Activated CD8-positive, alpha-beta memory T cell treated with anti-CD3 and anti-CD28 coated beads, Interleukin-2, amount 10 ng/mL, durations not matched to agents 7 days and 5 days (primary cell): ENCODE results near the gene DOCK9. TPM values are rescaled to one million over a fixed set of nuclear protein-coding genes. Genes with fewer than 3 reads are reported as not detected.

Experiments used
- ATAC-seq: fragments of 150-1000 bp; cut with Tn5 transposase; one replicate; pipeline ENCODE4 v1.10.0; 2021; ENCODE audit warnings: moderate library complexity
- CTCF ChIA-PET: fragments of 350-600 bp; sonication (Branson Sonifier 250); formaldehyde crosslinking; loops from one replicate; lab custom pipeline; 2021; ENCODE audit warnings: antibody characterized with exemption; lab: Charles Lee
- DNase-seq: peaks from one replicate; pipeline ENCODE4 v3.0.0-alpha.2; 2020
- H3K27ac Mint-ChIP-seq: one replicate; pipeline ENCODE4 v1.8.0; 2021; ENCODE audit warnings: mild to moderate bottlenecking, mixed read lengths
- H3K27me3 Mint-ChIP-seq: one replicate; pipeline ENCODE4 v1.8.0; 2021; ENCODE audit warnings: mixed read lengths
- H3K36me3 Mint-ChIP-seq: one replicate; pipeline ENCODE4 v1.8.0; 2021; ENCODE audit warnings: mild to moderate bottlenecking, mixed read lengths
- H3K4me1 Mint-ChIP-seq: one replicate; pipeline ENCODE4 v1.8.0; 2021; ENCODE audit warnings: mixed read lengths
- H3K4me3 Mint-ChIP-seq: one replicate; pipeline ENCODE4 v1.8.0; 2021; ENCODE audit warnings: mild to moderate bottlenecking, moderate library complexity, mixed read lengths
- H3K9me3 Mint-ChIP-seq: one replicate; pipeline ENCODE4 v1.8.0; 2022; ENCODE audit warnings: low read depth, mixed read lengths
- total RNA-seq, 2 experiments: library from RNA; stranded (reverse); gene quantifications; one replicate each; pipeline ENCODE4 v1.2.3, GENCODE V29; 2021

The DOCK9 gene
- total RNA-seq, 2 experiments from 2014 or later, result 37.5 to 79.9 TPM

DNA sequence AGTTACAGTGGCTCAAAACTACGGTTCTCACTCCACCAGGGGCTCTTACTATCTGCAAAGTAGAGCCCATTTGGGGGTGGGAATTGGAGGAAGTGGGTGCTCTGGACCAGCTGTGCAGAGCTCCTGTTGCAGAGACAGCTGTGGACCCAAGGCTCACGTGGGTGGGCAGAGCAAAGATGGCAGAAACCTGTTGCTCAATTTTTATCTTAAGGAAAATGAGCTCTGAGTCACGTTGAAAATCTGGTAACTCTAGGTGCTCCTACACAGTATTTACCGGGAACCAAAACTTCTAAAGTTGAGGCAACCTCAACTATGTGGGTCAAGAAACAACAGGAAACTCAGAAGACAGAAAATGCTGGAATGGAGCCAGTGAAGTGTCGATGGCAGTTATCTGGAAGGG lies 195.2 kb downstream of the DOCK9 start:
- H3K4me3 Mint-ChIP-seq, result no peak overlapping the region
- no peak overlapping the region for H3K27ac Mint-ChIP-seq
- DNase-seq, result no peak
- no peak for ATAC-seq
- no peaks in the 10 kb centered on the region for H3K9me3 Mint-ChIP-seq
- H3K4me1 Mint-ChIP-seq, result no peaks in the 10 kb centered on the region
- peaks cover 34% of the 10 kb centered on the region for H3K27me3 Mint-ChIP-seq
- H3K36me3 Mint-ChIP-seq, result no peaks in the 10 kb centered on the region
- CTCF ChIA-PET, result interaction anchor here (1.1 kb wide), 1 partner anchor 21 kb away, joined by 4 read pairs; no protein-coding TSS in a partner anchor

DNA sequence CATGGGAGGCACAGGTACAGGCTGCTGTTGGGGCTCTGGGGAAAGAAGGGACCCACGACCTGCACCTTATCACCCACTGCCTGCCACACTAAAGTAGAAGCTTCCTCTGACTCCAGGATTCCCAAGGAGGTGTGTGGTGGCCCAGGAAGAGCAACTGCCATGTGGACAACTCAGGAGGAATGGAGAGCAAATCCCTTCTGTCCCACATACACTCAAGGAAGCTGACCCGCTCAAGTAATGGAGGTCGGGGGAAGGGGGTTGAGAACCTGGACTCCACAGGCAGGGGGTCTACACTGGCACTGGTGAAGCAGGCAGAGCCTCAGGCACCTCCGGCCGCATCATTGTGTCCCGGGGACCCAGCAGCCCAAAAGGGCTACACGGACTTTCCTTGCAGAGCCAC lies 196.0 kb downstream of the DOCK9 start:
- no peak overlapping the region for H3K27ac Mint-ChIP-seq
- H3K27me3 Mint-ChIP-seq, result peaks cover 26% of the 10 kb centered on the region
- no peaks in the 10 kb centered on the region for H3K9me3 Mint-ChIP-seq
- CTCF ChIA-PET, result no interaction called here
- no peaks in the 10 kb centered on the region for H3K4me1 Mint-ChIP-seq
- no peak overlapping the region for H3K4me3 Mint-ChIP-seq
- DNase-seq (no peak), ATAC-seq (no peak)
- no peaks in the 10 kb centered on the region for H3K36me3 Mint-ChIP-seq

DNA sequence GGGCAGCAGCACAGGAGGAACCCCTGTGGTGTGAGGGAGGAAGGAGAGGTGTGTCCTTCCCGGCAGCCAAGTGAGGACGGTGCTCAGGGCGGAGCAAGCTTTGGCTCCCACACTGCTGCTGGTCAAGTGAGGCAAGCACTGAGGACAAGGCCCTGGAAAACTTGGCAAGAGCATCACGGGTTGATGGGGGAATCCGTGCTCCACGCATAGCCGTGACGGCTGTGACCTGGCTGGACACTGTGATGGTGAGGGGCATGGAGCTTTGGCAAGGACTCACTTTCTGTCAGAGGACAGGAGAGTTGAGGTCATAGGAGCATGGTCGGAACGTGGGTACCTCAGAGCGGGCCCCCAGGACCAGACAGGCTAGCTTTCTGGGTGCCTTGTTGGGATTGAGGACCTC lies 196.4 kb downstream of the DOCK9 start:
- CTCF ChIA-PET, result no interaction called here
- Mint-ChIP-seq H3K4me1 (no peaks in the 10 kb centered on the region), H3K27ac (no peak overlapping the region), H3K36me3 (no peaks in the 10 kb centered on the region), H3K27me3 (peaks cover 24% of the 10 kb centered on the region), H3K9me3 (no peaks in the 10 kb centered on the region), H3K4me3 (no peak overlapping the region)
- no peak for DNase-seq
- no peak for ATAC-seq

DNA sequence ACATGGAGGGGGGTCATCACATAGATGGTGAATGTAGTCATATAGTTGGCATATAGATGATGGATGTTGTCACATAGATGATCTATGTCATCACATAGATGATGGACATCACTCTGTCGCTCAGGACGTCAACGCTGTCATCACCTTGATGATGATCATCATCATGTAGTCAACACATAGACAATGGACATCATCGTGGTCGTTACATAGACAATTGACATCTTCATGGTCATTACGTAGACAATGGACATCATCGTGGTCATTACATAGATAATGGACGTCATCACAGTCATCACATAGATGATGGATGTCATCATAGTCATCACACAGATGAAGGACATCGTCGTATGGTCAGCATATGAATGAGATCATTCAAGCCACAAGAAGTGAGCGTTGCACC lies 196.8 kb downstream of the DOCK9 start:
- DNase-seq (no peak), ATAC-seq (no peak)
- no peaks in the 10 kb centered on the region for H3K9me3 Mint-ChIP-seq
- CTCF ChIA-PET, result no interaction called here
- H3K4me3 Mint-ChIP-seq, result no peak overlapping the region
- H3K36me3 Mint-ChIP-seq, result no peaks in the 10 kb centered on the region
- no peaks in the 10 kb centered on the region for H3K4me1 Mint-ChIP-seq
- H3K27me3 Mint-ChIP-seq, result peaks cover 20% of the 10 kb centered on the region
- no peak overlapping the region for H3K27ac Mint-ChIP-seq

DNA sequence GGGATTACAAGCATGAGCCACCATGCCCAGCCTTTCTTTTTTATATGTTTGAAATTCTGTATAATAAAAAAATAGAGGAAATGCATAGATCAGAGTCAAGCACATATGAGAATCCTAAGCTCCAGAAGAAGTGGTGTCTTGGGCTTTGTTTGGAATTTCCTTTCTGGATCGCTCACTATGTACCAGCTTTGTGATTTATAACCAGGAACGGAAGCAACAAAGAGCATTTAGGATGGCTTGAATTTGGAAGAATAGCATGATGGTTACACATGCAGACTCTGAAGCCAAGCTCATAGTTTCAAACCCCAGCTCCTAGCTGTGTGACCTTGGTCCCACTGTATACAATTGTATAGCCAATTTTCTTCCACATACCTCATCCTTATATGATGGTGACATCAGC lies 197.4 kb downstream of the DOCK9 start:
- CTCF ChIA-PET, result no interaction called here
- Mint-ChIP-seq H3K27ac (no peak overlapping the region), H3K4me1 (no peaks in the 10 kb centered on the region), H3K9me3 (no peaks in the 10 kb centered on the region), H3K4me3 (no peak overlapping the region), H3K36me3 (no peaks in the 10 kb centered on the region), H3K27me3 (peaks cover 20% of the 10 kb centered on the region)
- DNase-seq (no peak), ATAC-seq (no peak)

- ATAC-seq (no peak), DNase-seq (no peak)
- CTCF ChIA-PET, result interaction anchor here (1.8 kb wide), 1 partner anchor 57 kb away, joined by 3 read pairs; no protein-coding TSS in a partner anchor
- Mint-ChIP-seq H3K9me3 (no peaks in the 10 kb centered on the region), H3K27me3 (peaks cover 20% of the 10 kb centered on the region), H3K27ac (no peak overlapping the region), H3K4me3 (no peak overlapping the region), H3K4me1 (no peaks in the 10 kb centered on the region), H3K36me3 (no peaks in the 10 kb centered on the region)
Observed at GRCh38 chr13:98779695-98780094, 198.2 kb downstream of the DOCK9 start.

DNA sequence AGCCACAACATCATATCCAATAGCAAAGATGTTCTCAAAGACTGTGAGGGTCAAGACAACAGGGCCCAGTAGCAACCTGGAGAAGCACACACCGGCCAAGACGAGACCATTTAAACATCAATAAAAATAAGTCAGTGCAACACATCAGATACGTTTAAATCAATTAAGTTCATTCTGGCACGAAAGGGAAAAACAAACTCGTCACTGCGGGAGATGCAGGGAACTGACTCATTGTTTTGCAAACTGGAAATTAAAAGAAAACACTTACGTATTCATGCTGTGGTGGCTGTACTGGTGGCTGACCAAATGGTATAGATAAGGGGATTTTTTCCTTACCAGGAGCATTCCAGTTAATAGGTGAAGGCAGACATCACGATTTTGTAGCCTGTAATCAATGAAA lies 199.1 kb downstream of the DOCK9 start:
- DNase-seq (no peak), ATAC-seq (no peak)
- CTCF ChIA-PET, result interaction anchor here (1.8 kb wide), 1 partner anchor 58 kb away, joined by 3 read pairs; no protein-coding TSS in a partner anchor
- Mint-ChIP-seq H3K36me3 (no peaks in the 10 kb centered on the region), H3K27me3 (peaks cover 20% of the 10 kb centered on the region), H3K27ac (no peak overlapping the region), H3K4me1 (no peaks in the 10 kb centered on the region), H3K4me3 (no peak overlapping the region), H3K9me3 (no peaks in the 10 kb centered on the region)

GRCh38 chr13:98776644-98777043 lies 201.2 kb downstream of the DOCK9 start:
- no peak for ATAC-seq
- Mint-ChIP-seq H3K27me3 (peaks cover 14% of the 10 kb centered on the region), H3K4me1 (no peaks in the 10 kb centered on the region), H3K4me3 (no peak overlapping the region), H3K36me3 (no peaks in the 10 kb centered on the region), H3K9me3 (no peaks in the 10 kb centered on the region), H3K27ac (no peak overlapping the region)
- no peak for DNase-seq
- CTCF ChIA-PET, result no interaction called here

DNA sequence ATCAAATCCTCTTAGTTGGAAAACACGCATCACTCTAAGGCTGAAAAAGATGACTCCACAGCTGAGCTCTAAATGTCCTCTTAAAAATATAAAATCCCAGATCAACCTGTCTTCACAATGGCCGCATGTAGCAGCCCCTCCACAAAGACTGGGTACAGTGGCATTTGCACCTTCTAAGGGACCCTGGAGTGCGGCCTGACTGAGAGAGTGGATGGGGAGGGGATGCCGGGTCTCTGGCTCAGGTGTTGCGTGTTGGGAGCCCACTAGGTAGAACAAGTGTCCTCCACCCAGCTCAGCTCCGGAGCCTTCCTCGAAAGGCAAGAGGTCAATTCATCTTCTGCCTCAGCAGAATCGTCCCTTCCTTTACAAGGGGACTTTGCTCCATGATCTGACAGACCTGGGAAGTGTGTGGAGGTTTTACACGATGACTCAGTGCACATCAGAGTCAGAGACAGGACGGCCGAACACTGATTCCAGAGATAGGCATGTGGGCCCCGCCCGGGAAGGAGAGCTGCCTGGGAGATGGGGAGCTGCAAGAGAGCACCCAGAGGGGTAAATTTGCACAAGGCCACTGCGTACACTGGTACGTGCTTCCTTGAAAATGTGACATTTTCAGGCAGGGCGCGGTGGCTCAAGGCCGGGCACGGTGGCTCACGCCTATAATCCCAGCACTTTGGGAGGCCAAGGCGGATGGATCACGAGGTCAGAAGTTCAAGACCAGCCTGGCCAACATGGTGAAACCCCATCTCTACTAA lies 201.8 kb downstream of the DOCK9 start:
- no peaks in the 10 kb centered on the region for H3K9me3 Mint-ChIP-seq
- H3K27me3 Mint-ChIP-seq, result peaks cover 15% of the 10 kb centered on the region
- no peaks in the 10 kb centered on the region for H3K36me3 Mint-ChIP-seq
- H3K27ac Mint-ChIP-seq, result no peak overlapping the region
- ATAC-seq (no peak), DNase-seq (no peak)
- CTCF ChIA-PET, result no interaction called here
- H3K4me1 Mint-ChIP-seq, result no peaks in the 10 kb centered on the region
- no peak overlapping the region for H3K4me3 Mint-ChIP-seq

- Mint-ChIP-seq H3K36me3 (no peaks in the 10 kb centered on the region), H3K4me1 (no peaks in the 10 kb centered on the region), H3K27me3 (peaks cover 17% of the 10 kb centered on the region), H3K4me3 (no peak overlapping the region), H3K9me3 (no peaks in the 10 kb centered on the region), H3K27ac (no peak overlapping the region)
- ATAC-seq, result no peak
- DNase-seq, result no peak
- CTCF ChIA-PET, result no interaction called here
Observed at GRCh38 chr13:98775386-98775785, 202.5 kb downstream of the DOCK9 start.

GRCh38 chr13:98774776-98775175 lies 203.1 kb downstream of the DOCK9 start:
- Mint-ChIP-seq H3K4me1 (no peaks in the 10 kb centered on the region), H3K9me3 (no peaks in the 10 kb centered on the region), H3K4me3 (no peak overlapping the region), H3K27me3 (peaks cover 23% of the 10 kb centered on the region), H3K36me3 (no peaks in the 10 kb centered on the region), H3K27ac (no peak overlapping the region)
- DNase-seq (no peak), ATAC-seq (no peak)
- CTCF ChIA-PET, result no interaction called here

- H3K27me3 Mint-ChIP-seq, result peaks cover 28% of the 10 kb centered on the region
- CTCF ChIA-PET, result no interaction called here
- ATAC-seq, result no peak
Observed at GRCh38 chr13:98773921-98774320, 203.9 kb downstream of the DOCK9 start.

GRCh38 chr13:98772794-98773452 lies 204.9 kb downstream of the DOCK9 start:
- no peaks in the 10 kb centered on the region for H3K9me3 Mint-ChIP-seq
- H3K27ac Mint-ChIP-seq, result no peak overlapping the region
- H3K4me3 Mint-ChIP-seq, result no peak overlapping the region
- no peak for DNase-seq
- H3K27me3 Mint-ChIP-seq, result peaks cover 23% of the 10 kb centered on the region
- ATAC-seq, result no peak
- no peaks in the 10 kb centered on the region for H3K4me1 Mint-ChIP-seq
- CTCF ChIA-PET, result no interaction called here
- no peaks in the 10 kb centered on the region for H3K36me3 Mint-ChIP-seq

More at GRCh38 chr13:98773921-98774320, 203.9 kb downstream of the DOCK9 start:
- Mint-ChIP-seq H3K36me3 (no peaks in the 10 kb centered on the region), H3K27ac (no peak overlapping the region), H3K9me3 (no peaks in the 10 kb centered on the region), H3K4me3 (no peak overlapping the region), H3K4me1 (no peaks in the 10 kb centered on the region)
- no peak for DNase-seq
